GM12878 (cell line): ENCODE data around the gene SMAD5. TPM values are rescaled to one million over a fixed set of nuclear protein-coding genes. Genes with fewer than 3 reads are reported as not detected.

Experiments
- ATAC-seq: fragments of 200-7000 bp; cut with Tn5 transposase; 3 replicates; pipeline ENCODE4 v1.9.1; 2020; ENCODE audit warnings: mild to moderate bottlenecking, moderate library complexity
- BruUV-seq: library from RNA; stranded (reverse); fragments of 400-500 nt; replicated peaks from 2 replicates; lab custom pipeline; 2021; lab: Mats Ljungman, UMichigan
- CTCF ChIA-PET: fragments of 300-600 bp; sonication (Branson Sonifier 250); formaldehyde crosslinking; extraction: SDS; loops from one replicate; lab custom pipeline; 2021; ENCODE audit warnings: inconsistent platforms; lab: Yijun Ruan, JAX
- POLR2A ChIA-PET: fragments of 350-600 bp; formaldehyde crosslinking; extraction: SDS; loops from one replicate; lab custom pipeline; 2021; ENCODE audit warnings: inconsistent platforms; lab: Charles Lee
- RAD21 ChIA-PET: fragments of 300-600 bp; sonication (Branson Sonifier 250); formaldehyde crosslinking; loops from one replicate; lab custom pipeline; 2023; ENCODE audit warnings: antibody characterized with exemption; ENCODE audit not compliant: unreplicated experiment; lab: Charles Lee
- SMC1A ChIA-PET: fragments of 300-600 bp; sonication (Branson Sonifier 250); formaldehyde crosslinking; loops from one replicate; lab custom pipeline; 2023; ENCODE audit not compliant: unreplicated experiment, uncharacterized antibody; lab: Charles Lee
- DNase-seq: peaks from one replicate; pipeline ENCODE4 v3.0.0-alpha.2; 2011; ENCODE audit warnings: low read depth, low spot score
- FAIRE-seq: peaks from 3 replicates; lab custom pipeline; 2011; peaks lifted over from hg19 to GRCh38; lab: Jason Lieb, UNC
- H2AFZ ChIP-seq: 2 replicates; pipeline ENCODE4 v1.6.0; 2011; ENCODE audit warnings: low read depth, low read length, control low read depth; ENCODE audit not compliant: control insufficient read depth
- H3K27ac ChIP-seq: 2 replicates; pipeline ENCODE4 v1.5.1; 2011; ENCODE audit warnings: control low read depth; ENCODE audit not compliant: control insufficient read depth, insufficient read depth
- H3K27me3 ChIP-seq, 2 experiments: replicated peaks in 1 of 2; 2 replicates each; pipeline versions ENCODE4 v1.6.0 to v1.6.1; 2011; ENCODE audit warnings: low read length in 1 of 2; ENCODE audit not compliant: control insufficient read depth in 2 of 2, insufficient read depth in 2 of 2
- H3K36me3 ChIP-seq, 2 experiments: 2 replicates each; pipeline ENCODE4 v1.5.1; 2011; ENCODE audit warnings: low read length in 1 of 2; ENCODE audit not compliant: control insufficient read depth in 2 of 2, insufficient read depth in 2 of 2
- H3K4me1 ChIP-seq: 2 replicates; pipeline ENCODE4 v1.6.1; 2011; ENCODE audit warnings: mild to moderate bottlenecking, low read length, moderate library complexity, mixed read lengths; ENCODE audit not compliant: control insufficient read depth, insufficient read depth
- H3K4me2 ChIP-seq: 2 replicates; pipeline ENCODE4 v1.6.0; 2011; ENCODE audit warnings: control low read depth; ENCODE audit not compliant: control insufficient read depth, insufficient read depth
- H3K4me3 ChIP-seq: fragments of 200-600 bp; sonication (generic); 2 replicates; pipeline ENCODE4 v1.5.1; 2016
- H3K79me2 ChIP-seq: 2 replicates; pipeline ENCODE4 v1.6.0; 2011; ENCODE audit warnings: low read length; ENCODE audit not compliant: control insufficient read depth, insufficient read depth
- H3K9ac ChIP-seq: 2 replicates; pipeline ENCODE4 v1.8.0; 2011; ENCODE audit warnings: low read length, control low read depth, mixed read lengths; ENCODE audit not compliant: control insufficient read depth, insufficient read depth
- H3K9me3 ChIP-seq: replicated peaks from 3 replicates; pipeline ENCODE4 v1.5.1; 2011; ENCODE audit warnings: mild to moderate bottlenecking, low read length; ENCODE audit not compliant: control insufficient read depth, insufficient read depth
- H4K20me1 ChIP-seq: 2 replicates; pipeline ENCODE4 v1.6.0; 2011; ENCODE audit not compliant: control insufficient read depth, insufficient read depth
- ATF7 ChIP-seq: fragments of 450-650 bp; IDR thresholded peaks from 2 replicates; pipeline ENCODE4 v1.6.1; 2016; ENCODE audit warnings: low read depth, mild to moderate bottlenecking
- CBFB ChIP-seq: IDR thresholded peaks from 2 replicates; pipeline ENCODE4 v1.6.1; 2016; ENCODE audit warnings: antibody characterized with exemption, low read depth
- CUX1 ChIP-seq: IDR thresholded peaks from 2 replicates; pipeline ENCODE4 v1.6.1; 2012; ENCODE audit warnings: improper control_type of control experiment, low read depth, low read length; ENCODE audit not compliant: insufficient replicate concordance
- ESRRA ChIP-seq: IDR thresholded peaks from 2 replicates; pipeline ENCODE4 v1.6.1; 2012; ENCODE audit warnings: mild to moderate bottlenecking, low read length, improper control_type of control experiment
- KLF5 ChIP-seq: fragments of 450-650 bp; IDR thresholded peaks from 2 replicates; pipeline ENCODE4 v1.6.1; 2014; ENCODE audit warnings: mild to moderate bottlenecking; ENCODE audit not compliant: partially characterized antibody
- NR2F1 ChIP-seq: fragments of 450-650 bp; conservative IDR thresholded peaks from 2 replicates; pipeline ENCODE4 v1.6.1; 2017; ENCODE audit warnings: mild to moderate bottlenecking
- NRF1 ChIP-seq: conservative IDR thresholded peaks from 2 replicates; pipeline ENCODE4 v1.6.1; 2011; ENCODE audit warnings: mild to moderate bottlenecking, low read depth, low read length, improper control_type of control experiment
- SIX5 ChIP-seq: IDR thresholded peaks from 2 replicates; pipeline ENCODE4 v1.6.1; 2011; ENCODE audit warnings: mild to moderate bottlenecking, low read depth, low read length, moderate library complexity; ENCODE audit not compliant: severe bottlenecking
- SMC3 ChIP-seq: IDR thresholded peaks from 2 replicates; pipeline ENCODE4 v1.6.1; 2011; ENCODE audit warnings: low read length, improper control_type of control experiment, borderline replicate concordance
- USF2 ChIP-seq: IDR thresholded peaks from 2 replicates; pipeline ENCODE4 v1.6.1; 2011; ENCODE audit warnings: low read depth, low read length, improper control_type of control experiment, borderline replicate concordance
- YY1 ChIP-seq: IDR thresholded peaks from 2 replicates; pipeline ENCODE4 v1.6.1; 2011; ENCODE audit warnings: low read depth, mild to moderate bottlenecking, low read length
- WGBS: methylation state at CpG from one replicate; pipeline ENCODE4 v1.1.6; 2016; ENCODE audit warnings: low lambda C conversion rate; ENCODE audit not compliant: insufficient replicate concordance, insufficient coverage; ENCODE audit errors: missing lambda C conversion rate; 5-methylcytosine and 5-hydroxymethylcytosine counted together
- in situ Hi-C: fragments of 300-500 bp; cut with MboI; formaldehyde crosslinking; loops from 9 replicates; pipeline ENCODE4 v1.14.3; 2018; ENCODE audit warnings: mixed read lengths
- intact Hi-C: fragments of 100-400 bp; cut with micrococcal nuclease; formaldehyde crosslinking; loops from one replicate; pipeline ENCODE4 v1.14.2; 2022; ENCODE audit not compliant: unreplicated experiment
- polyA plus RNA-seq, 11 experiments: library from polyadenylated mRNA; depleted of rRNA in 4 of 11; unstranded in 6 of 11; stranded (reverse) in 5 of 11; fragments of >200 nt; fragmentation: Nextera tagmentation in 4 of 11; fragmentation: Illumina TruSeq in 1 of 11; extraction: Ambion mirVana in 4 of 11; extraction: Trizol in 1 of 11; gene quantifications; 1 replicate in 1 of 11; 2 replicates in 10 of 11; pipeline versions ENCODE4 v1.2.1 to v1.2.3, GENCODE V29; 2011 to 2016; ENCODE audit warnings: inconsistent platforms in 2 of 11, missing spikeins in 2 of 11, low read depth in 1 of 11
- total RNA-seq, 4 experiments: library from RNA; depleted of rRNA in 3 of 4; stranded (reverse); fragments of >200 nt in 3 of 4; fragmentation: Illumina TruSeq in 1 of 4; extraction: Trizol in 1 of 4; gene quantifications; 2 replicates each; pipeline versions ENCODE4 v1.2.1 to v1.2.3, GENCODE V29; 2013 to 2021
- TF ChIP-seq, protein P1 (sequence below): fragments of 450-650 bp; conservative IDR thresholded peaks from 2 replicates; pipeline ENCODE4 v1.6.1; 2017; ENCODE audit warnings: mild to moderate bottlenecking, moderate library complexity
- TF ChIP-seq, protein P2 (sequence below): fragments of 450-650 bp; IDR thresholded peaks from 2 replicates; pipeline ENCODE4 v1.6.1; 2017; ENCODE audit warnings: borderline replicate concordance

The SMAD5 gene
- total and polyA plus RNA-seq, 10 of the 15 experiments (the other 5 are each of a cell fraction or from before 2014, with no cell fraction given) = 3.6 to 40.6 (median 11.7) TPM

GRCh38 chr5:136132087-136132486, 558 bp upstream of the SMAD5 start:
- ChIA-PET RAD21 (interaction anchor here (0.6 to 3.8 kb wide), 8 partner anchors 10 to 50 kb away, joined by 3 to 22 read pairs (median 5); no protein-coding TSS in a partner anchor), CTCF (interaction anchor here (0.9 to 2.3 kb wide), 11 partner anchors 9 to 187 kb away, joined by 3 to 13 read pairs (median 3); no protein-coding TSS in a partner anchor), POLR2A (interaction anchor here (1.0 to 2.0 kb wide), 7 partner anchors 9 to 57 kb away, joined by 3 to 10 read pairs (median 6); no protein-coding TSS in a partner anchor), SMC1A (interaction anchor here (0.6 to 3.7 kb wide), 18 partner anchors 10 to 92 kb away, joined by 3 to 29 read pairs (median 4); no protein-coding TSS in a partner anchor)
- intact Hi-C loops (loop anchor here (5.0 kb wide), 1 partner anchor 50 kb away; no protein-coding TSS in a partner anchor), in situ Hi-C loops (no loop called here)
- Histone ChIP-seq H3K27me3 (peaks cover 0 to 5% of the 10 kb centered on the region in 2 experiments; a peak in 1 of 4 replicates), H3K4me3 (peak overlapping the region; percentile 76; the same call in 1 of the 2 replicates), H3K9ac (peak overlapping the region; percentile 89; the same call in 1 of the 2 replicates), H3K4me2 (peak overlapping the region; percentile 93), H3K27ac (no peak overlapping the region), H3K79me2 (peaks cover 28% of the 10 kb centered on the region), H3K36me3 (no peaks in the 10 kb centered on the region), H2AFZ (peak overlapping the region; percentile 77), H3K9me3 (no peaks in the 10 kb centered on the region), H3K4me1 (peaks cover 3% of the 10 kb centered on the region), H4K20me1 (no peaks in the 10 kb centered on the region)
- FAIRE-seq (no peak), ATAC-seq (peak; percentile 24), DNase-seq (no peak)
- no TSS peak for BruUV-seq
- TF ChIP-seq SIX5 = no peak
- no peak for TF ChIP-seq SMC3
- no peak for TF ChIP-seq KLF5
- no peak for TF ChIP-seq CBFB
- no peak for TF ChIP-seq ATF7
- TF ChIP-seq, protein P1, sequence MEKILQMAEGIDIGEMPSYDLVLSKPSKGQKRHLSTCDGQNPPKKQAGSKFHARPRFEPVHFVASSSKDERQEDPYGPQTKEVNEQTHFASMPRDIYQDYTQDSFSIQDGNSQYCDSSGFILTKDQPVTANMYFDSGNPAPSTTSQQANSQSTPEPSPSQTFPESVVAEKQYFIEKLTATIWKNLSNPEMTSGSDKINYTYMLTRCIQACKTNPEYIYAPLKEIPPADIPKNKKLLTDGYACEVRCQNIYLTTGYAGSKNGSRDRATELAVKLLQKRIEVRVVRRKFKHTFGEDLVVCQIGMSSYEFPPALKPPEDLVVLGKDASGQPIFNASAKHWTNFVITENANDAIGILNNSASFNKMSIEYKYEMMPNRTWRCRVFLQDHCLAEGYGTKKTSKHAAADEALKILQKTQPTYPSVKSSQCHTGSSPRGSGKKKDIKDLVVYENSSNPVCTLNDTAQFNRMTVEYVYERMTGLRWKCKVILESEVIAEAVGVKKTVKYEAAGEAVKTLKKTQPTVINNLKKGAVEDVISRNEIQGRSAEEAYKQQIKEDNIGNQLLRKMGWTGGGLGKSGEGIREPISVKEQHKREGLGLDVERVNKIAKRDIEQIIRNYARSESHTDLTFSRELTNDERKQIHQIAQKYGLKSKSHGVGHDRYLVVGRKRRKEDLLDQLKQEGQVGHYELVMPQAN = no peak
- no peak for TF ChIP-seq CUX1
- TF ChIP-seq USF2 = no peak
- no peak for TF ChIP-seq YY1
- no peak for TF ChIP-seq ESRRA
- no peak for TF ChIP-seq NRF1
- TF ChIP-seq NR2F1 = no peak
- TF ChIP-seq, protein P2, sequence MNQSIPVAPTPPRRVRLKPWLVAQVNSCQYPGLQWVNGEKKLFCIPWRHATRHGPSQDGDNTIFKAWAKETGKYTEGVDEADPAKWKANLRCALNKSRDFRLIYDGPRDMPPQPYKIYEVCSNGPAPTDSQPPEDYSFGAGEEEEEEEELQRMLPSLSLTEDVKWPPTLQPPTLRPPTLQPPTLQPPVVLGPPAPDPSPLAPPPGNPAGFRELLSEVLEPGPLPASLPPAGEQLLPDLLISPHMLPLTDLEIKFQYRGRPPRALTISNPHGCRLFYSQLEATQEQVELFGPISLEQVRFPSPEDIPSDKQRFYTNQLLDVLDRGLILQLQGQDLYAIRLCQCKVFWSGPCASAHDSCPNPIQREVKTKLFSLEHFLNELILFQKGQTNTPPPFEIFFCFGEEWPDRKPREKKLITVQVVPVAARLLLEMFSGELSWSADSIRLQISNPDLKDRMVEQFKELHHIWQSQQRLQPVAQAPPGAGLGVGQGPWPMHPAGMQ = no peak
- 15% methylated on average over 6 of the region's 6 CpGs for WGBS
